KMS-11 (cell line): Measurements from ENCODE around the gene ADAMTS8.

ENCODE experiments used
- H2AFZ ChIP-seq: fragments of 200-600 bp; sonication (generic); 2 replicates; pipeline ENCODE4 v1.6.1; 2016; ENCODE audit warnings: antibody characterized with exemption, mixed run types, low read depth
- H3K27ac ChIP-seq: fragments of 200-600 bp; sonication (generic); 2 replicates; pipeline ENCODE4 v1.6.1; 2016; ENCODE audit warnings: mild to moderate bottlenecking, mixed run types
- H3K27me3 ChIP-seq: fragments of 200-600 bp; sonication (generic); 2 replicates; pipeline ENCODE4 v1.6.1; 2017; ENCODE audit warnings: mild to moderate bottlenecking, low read depth, mixed run types, moderate library complexity; ENCODE audit not compliant: insufficient read depth
- H3K36me3 ChIP-seq: fragments of 200-600 bp; sonication (generic); 2 replicates; pipeline ENCODE4 v1.6.1; 2017; ENCODE audit warnings: mild to moderate bottlenecking, mixed run types; ENCODE audit not compliant: insufficient read depth
- H3K4me1 ChIP-seq: fragments of 200-600 bp; sonication (generic); 2 replicates; pipeline ENCODE4 v1.6.1; 2016; ENCODE audit warnings: mild to moderate bottlenecking, low read depth, mixed run types; ENCODE audit not compliant: poor library complexity, severe bottlenecking
- H3K4me2 ChIP-seq: fragments of 200-600 bp; sonication (generic); 2 replicates; pipeline ENCODE4 v1.7.0; 2016; ENCODE audit warnings: mild to moderate bottlenecking, mixed run types
- H3K4me3 ChIP-seq: fragments of 200-600 bp; sonication (generic); IDR thresholded peaks from 2 replicates; pipeline ENCODE4 v1.6.1; 2017; ENCODE audit warnings: low read depth, low read length, mixed read lengths; ENCODE audit not compliant: insufficient read depth
- H3K79me2 ChIP-seq: fragments of 200-600 bp; sonication (generic); 2 replicates; pipeline ENCODE4 v1.6.1; 2016; ENCODE audit warnings: low read depth, mixed run types; ENCODE audit not compliant: insufficient read depth
- H3K9ac ChIP-seq: fragments of 200-600 bp; sonication (generic); 2 replicates; pipeline ENCODE4 v1.6.1; 2016; ENCODE audit warnings: mild to moderate bottlenecking, mixed run types
- H4K20me1 ChIP-seq: fragments of 200-600 bp; sonication (generic); 2 replicates; pipeline ENCODE4 v1.6.1; 2016; ENCODE audit warnings: mild to moderate bottlenecking, mixed run types; ENCODE audit not compliant: insufficient read depth
- CTCF ChIP-seq: fragments of 200-600 bp; sonication (generic); conservative IDR thresholded peaks from 2 replicates; pipeline ENCODE4 v1.6.1; 2017; ENCODE audit warnings: low read depth, mild to moderate bottlenecking, antibody characterized with exemption, low read length, moderate library complexity, mixed read lengths

ADAMTS8 gene

GRCh38 chr11:130416906-130417305, 11.5 kb downstream of the ADAMTS8 start:
- Histone ChIP-seq H2AFZ (no peak overlapping the region), H3K9ac (no peak overlapping the region), H3K36me3 (no peaks in the 10 kb centered on the region), H3K4me2 (no peak overlapping the region), H3K4me1 (no peaks in the 10 kb centered on the region), H3K27me3 (no peaks in the 10 kb centered on the region), H4K20me1 (no peaks in the 10 kb centered on the region), H3K79me2 (no peaks in the 10 kb centered on the region), H3K27ac (no peak overlapping the region), H3K4me3 (no peak overlapping the region)
- no peak for TF ChIP-seq CTCF

GRCh38 chr11:130416530-130416882, 11.9 kb downstream of the ADAMTS8 start:
- H3K27me3 ChIP-seq: no peaks in the 10 kb centered on the region
- H3K36me3 ChIP-seq: no peaks in the 10 kb centered on the region
- H3K9ac ChIP-seq: no peak overlapping the region
- no peaks in the 10 kb centered on the region for H3K4me1 ChIP-seq
- no peaks in the 10 kb centered on the region for H3K79me2 ChIP-seq
- H3K4me2 ChIP-seq: no peak overlapping the region
- H3K4me3 ChIP-seq: no peak overlapping the region
- no peak overlapping the region for H2AFZ ChIP-seq
- TF ChIP-seq CTCF: no peak
- no peaks in the 10 kb centered on the region for H4K20me1 ChIP-seq
- no peak overlapping the region for H3K27ac ChIP-seq

- Histone ChIP-seq H2AFZ (no peak overlapping the region), H3K4me3 (no peak overlapping the region), H3K79me2 (no peaks in the 10 kb centered on the region), H3K27ac (no peak overlapping the region), H3K36me3 (no peaks in the 10 kb centered on the region), H3K9ac (no peak overlapping the region), H4K20me1 (no peaks in the 10 kb centered on the region), H3K4me1 (no peaks in the 10 kb centered on the region), H3K4me2 (no peak overlapping the region), H3K27me3 (no peaks in the 10 kb centered on the region)
- TF ChIP-seq CTCF: no peak
Measured at GRCh38 chr11:130415731-130416529, 12.5 kb downstream of the ADAMTS8 start.

GRCh38 chr11:130414107-130415080, 14.0 kb downstream of the ADAMTS8 start:
- TF ChIP-seq CTCF: no peak
- H3K27me3 ChIP-seq: no peaks in the 10 kb centered on the region
- H3K9ac ChIP-seq: no peak overlapping the region
- H3K4me1 ChIP-seq: no peaks in the 10 kb centered on the region
- no peak overlapping the region for H3K27ac ChIP-seq
- no peak overlapping the region for H3K4me3 ChIP-seq
- no peaks in the 10 kb centered on the region for H3K79me2 ChIP-seq
- no peak overlapping the region for H3K4me2 ChIP-seq
- no peaks in the 10 kb centered on the region for H4K20me1 ChIP-seq
- no peaks in the 10 kb centered on the region for H3K36me3 ChIP-seq
- no peak overlapping the region for H2AFZ ChIP-seq
